OCI-LY3 (cell line): ENCODE results near the gene SLC35G1.

Experiments
- EZH2phosphoT487 ChIP-seq: fragments of 200-600 bp; shearing (Covaris generic); IDR thresholded peaks from 2 replicates; pipeline ENCODE4 v1.6.1; 2018; ENCODE audit warnings: antibody characterized with exemption, mixed run types, low read depth
- TF ChIP-seq, protein P1 (sequence below): fragments of 200-600, 300-600 bp; sonication (generic); IDR thresholded peaks from 2 replicates; pipeline ENCODE4 v1.5.1; 2014; ENCODE audit warnings: antibody characterized with exemption, low read length, low read depth

DNA sequence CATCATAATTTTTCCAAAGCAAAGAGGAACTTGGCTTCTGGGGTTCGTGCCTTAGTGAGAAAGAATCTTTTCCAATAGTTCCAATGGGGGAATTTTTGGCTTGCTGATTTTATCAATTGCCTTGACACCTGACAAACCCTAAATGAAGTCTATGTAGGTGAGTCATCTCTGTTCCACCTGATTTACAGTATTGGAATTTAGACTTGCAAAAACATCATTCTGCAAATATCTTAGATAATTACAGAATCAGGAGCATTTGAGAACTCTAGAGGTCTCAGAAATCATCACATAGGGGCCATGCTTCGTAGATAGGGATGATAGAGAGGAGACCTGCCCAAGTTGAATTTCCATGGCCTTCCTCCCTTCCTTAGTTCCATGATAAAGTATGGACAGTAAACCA, 9.3 kb downstream of the SLC35G1 start:
- TF ChIP-seq, protein P1, sequence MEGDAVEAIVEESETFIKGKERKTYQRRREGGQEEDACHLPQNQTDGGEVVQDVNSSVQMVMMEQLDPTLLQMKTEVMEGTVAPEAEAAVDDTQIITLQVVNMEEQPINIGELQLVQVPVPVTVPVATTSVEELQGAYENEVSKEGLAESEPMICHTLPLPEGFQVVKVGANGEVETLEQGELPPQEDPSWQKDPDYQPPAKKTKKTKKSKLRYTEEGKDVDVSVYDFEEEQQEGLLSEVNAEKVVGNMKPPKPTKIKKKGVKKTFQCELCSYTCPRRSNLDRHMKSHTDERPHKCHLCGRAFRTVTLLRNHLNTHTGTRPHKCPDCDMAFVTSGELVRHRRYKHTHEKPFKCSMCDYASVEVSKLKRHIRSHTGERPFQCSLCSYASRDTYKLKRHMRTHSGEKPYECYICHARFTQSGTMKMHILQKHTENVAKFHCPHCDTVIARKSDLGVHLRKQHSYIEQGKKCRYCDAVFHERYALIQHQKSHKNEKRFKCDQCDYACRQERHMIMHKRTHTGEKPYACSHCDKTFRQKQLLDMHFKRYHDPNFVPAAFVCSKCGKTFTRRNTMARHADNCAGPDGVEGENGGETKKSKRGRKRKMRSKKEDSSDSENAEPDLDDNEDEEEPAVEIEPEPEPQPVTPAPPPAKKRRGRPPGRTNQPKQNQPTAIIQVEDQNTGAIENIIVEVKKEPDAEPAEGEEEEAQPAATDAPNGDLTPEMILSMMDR, result no peak
- no peak for TF ChIP-seq EZH2phosphoT487
